ENCODE measurements around the gene LRP8. TPM values are rescaled to one million over a fixed set of nuclear protein-coding genes. Genes with fewer than 3 reads are reported as not detected.

Gene LRP8
- total RNA-seq, 1 experiment from 2014 or later, result 56.3 TPM

DNA sequence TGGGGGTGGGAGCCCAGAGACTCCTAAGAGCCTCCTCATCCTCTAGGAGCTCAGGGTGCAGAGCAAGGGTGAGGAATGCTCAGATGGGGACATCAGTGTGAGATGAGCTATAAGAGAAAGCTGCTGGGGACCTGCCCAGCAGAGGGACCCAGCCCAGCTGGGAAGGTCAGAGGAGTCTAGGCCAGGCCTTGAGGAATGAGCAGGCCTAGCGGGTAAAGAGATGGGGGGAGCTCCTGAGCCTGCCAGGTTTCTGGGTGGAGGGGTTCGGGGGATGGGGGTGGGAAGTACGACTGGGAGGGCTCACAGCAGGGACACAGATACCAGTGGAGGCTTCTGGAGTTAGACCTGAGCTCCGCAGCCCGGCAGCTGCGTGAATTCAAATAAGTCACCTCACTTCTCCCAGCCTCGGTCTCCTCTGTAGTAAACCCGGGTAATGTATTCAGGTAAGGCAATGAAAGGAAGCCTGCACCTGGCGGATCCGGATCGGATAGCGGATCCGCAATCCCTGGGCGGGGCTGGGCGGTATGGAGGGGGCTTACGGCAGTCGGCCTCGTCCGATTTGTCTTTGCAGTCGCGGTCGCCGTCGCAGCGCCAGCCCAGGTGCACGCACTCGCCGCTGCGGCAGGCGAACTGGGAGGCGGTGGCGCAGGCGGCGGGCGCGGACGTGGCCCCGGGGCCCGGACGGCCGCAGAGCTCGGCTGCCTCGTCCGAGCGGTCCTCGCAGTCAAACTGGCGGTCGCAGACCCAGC is 51.5 kb downstream of the LRP8 start:
- Histone ChIP-seq H3K27ac (ENCODE audit: low read depth, low read length) (no peak overlapping the region), H3K4me1 (ENCODE audit: control insufficient read depth in 1 of 2, insufficient read depth in 2 of 2, low read length in 2 of 2) (peaks cover 0 to 9% of the 10 kb centered on the region in 2 experiments; a peak in 1 of 4 replicates), H3K9ac (ENCODE audit: low read length) (no peak overlapping the region), H2AFZ (ENCODE audit: low read depth, low read length, poor library complexity, severe bottlenecking) (no peak overlapping the region), H3K9me2 (ENCODE audit: insufficient read depth) (no peaks in the 10 kb centered on the region), H3K27me3 (ENCODE audit: insufficient read depth, low read length) (no peaks in the 10 kb centered on the region), H4K20me1 (ENCODE audit: insufficient read depth) (no peaks in the 10 kb centered on the region), H3K9me3 (ENCODE audit: control insufficient read depth in 1 of 2, insufficient read depth in 1 of 2, low read depth in 1 of 2, low read length in 2 of 2) (no peaks in the 10 kb centered on the region), H3K4me2 (ENCODE audit: low read length) (no peak overlapping the region), H3K36me3 (ENCODE audit: control insufficient read depth in 1 of 2, insufficient read depth in 2 of 2, low read length in 2 of 2) (peaks cover 0 to 12% of the 10 kb centered on the region in 2 experiments; a peak in 2 of 4 replicates), H3K79me2 (ENCODE audit: insufficient read depth, low read length) (no peaks in the 10 kb centered on the region), H3K4me3 (replicated peaks in 1 of 2; ENCODE audit: low read depth in 1 of 2, low read length in 2 of 2) (no peak overlapping the region)
- ChIA-PET POLR2A (no interaction called here), RAD21 (ENCODE audit: low non-redundant PET in 1 of 2, low total read pairs in 2 of 2, uncharacterized antibody in 2 of 2, unreplicated experiment in 2 of 2) (no interaction called here), CTCF (interaction anchor here (0.6 kb wide), 1 partner anchor 789 kb away, joined by 3 read pairs; no protein-coding TSS in a partner anchor)
- intact Hi-C loops (cut with micrococcal nuclease), result loop anchor here (10.0 kb wide), 1 partner anchor 408 kb away; no protein-coding TSS in a partner anchor
- no peak for TF ChIP-seq ZFX (IDR thresholded peaks at IDR 0.05)
- TF ChIP-seq SP1 (IDR thresholded peaks at IDR 0.05; ENCODE audit: low read depth), result no peak
- TF ChIP-seq ZNF274 (IDR thresholded peaks at IDR 0.05; ENCODE audit: low read depth, low read length), result no peak
- TF ChIP-seq EGR1 (IDR thresholded peaks at IDR 0.05; ENCODE audit: low read depth), result no peak
- TF ChIP-seq, protein P1, sequence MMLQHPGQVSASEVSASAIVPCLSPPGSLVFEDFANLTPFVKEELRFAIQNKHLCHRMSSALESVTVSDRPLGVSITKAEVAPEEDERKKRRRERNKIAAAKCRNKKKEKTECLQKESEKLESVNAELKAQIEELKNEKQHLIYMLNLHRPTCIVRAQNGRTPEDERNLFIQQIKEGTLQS (IDR thresholded peaks at IDR 0.05), result no peak
- no peak for TF ChIP-seq RAD21 (IDR thresholded peaks at IDR 0.05; ENCODE audit: low read depth)
- no peak for TF ChIP-seq YY1 (IDR thresholded peaks at IDR 0.05; ENCODE audit: extremely low read depth, insufficient replicate concordance, low read depth, low read length)
- no peak for TF ChIP-seq POLR2A (IDR thresholded peaks at IDR 0.05; ENCODE audit: borderline replicate concordance, extremely low read depth, insufficient read depth, insufficient read length)
- TF ChIP-seq, protein P2, sequence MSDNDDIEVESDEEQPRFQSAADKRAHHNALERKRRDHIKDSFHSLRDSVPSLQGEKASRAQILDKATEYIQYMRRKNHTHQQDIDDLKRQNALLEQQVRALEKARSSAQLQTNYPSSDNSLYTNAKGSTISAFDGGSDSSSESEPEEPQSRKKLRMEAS (IDR thresholded peaks at IDR 0.05), result no peak
- no peak for TF ChIP-seq POLR2AphosphoS5 (IDR thresholded peaks at IDR 0.05; ENCODE audit: low read depth, low read length)
- TF ChIP-seq EZH2phosphoT487 (IDR thresholded peaks at IDR 0.05; ENCODE audit: borderline replicate concordance), result no peak
- no peak for TF ChIP-seq CBX3 (IDR thresholded peaks at IDR 0.05; ENCODE audit: low read depth)
- no peak for TF ChIP-seq SRF (IDR thresholded peaks at IDR 0.05; ENCODE audit: low read depth)
- no peak for TF ChIP-seq EZH2 (IDR thresholded peaks at IDR 0.05)
- no peak for TF ChIP-seq TCF7L2 (IDR thresholded peaks at IDR 0.05; ENCODE audit: borderline replicate concordance, extremely low read depth, insufficient read depth, insufficient read length)
- TF ChIP-seq, protein P3, sequence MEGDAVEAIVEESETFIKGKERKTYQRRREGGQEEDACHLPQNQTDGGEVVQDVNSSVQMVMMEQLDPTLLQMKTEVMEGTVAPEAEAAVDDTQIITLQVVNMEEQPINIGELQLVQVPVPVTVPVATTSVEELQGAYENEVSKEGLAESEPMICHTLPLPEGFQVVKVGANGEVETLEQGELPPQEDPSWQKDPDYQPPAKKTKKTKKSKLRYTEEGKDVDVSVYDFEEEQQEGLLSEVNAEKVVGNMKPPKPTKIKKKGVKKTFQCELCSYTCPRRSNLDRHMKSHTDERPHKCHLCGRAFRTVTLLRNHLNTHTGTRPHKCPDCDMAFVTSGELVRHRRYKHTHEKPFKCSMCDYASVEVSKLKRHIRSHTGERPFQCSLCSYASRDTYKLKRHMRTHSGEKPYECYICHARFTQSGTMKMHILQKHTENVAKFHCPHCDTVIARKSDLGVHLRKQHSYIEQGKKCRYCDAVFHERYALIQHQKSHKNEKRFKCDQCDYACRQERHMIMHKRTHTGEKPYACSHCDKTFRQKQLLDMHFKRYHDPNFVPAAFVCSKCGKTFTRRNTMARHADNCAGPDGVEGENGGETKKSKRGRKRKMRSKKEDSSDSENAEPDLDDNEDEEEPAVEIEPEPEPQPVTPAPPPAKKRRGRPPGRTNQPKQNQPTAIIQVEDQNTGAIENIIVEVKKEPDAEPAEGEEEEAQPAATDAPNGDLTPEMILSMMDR (IDR thresholded peaks at IDR 0.05 in 2 of 3, conservative IDR thresholded peaks at IDR 0.05 in 1 of 3; ENCODE audit: borderline replicate concordance in 1 of 3, insufficient read depth in 1 of 3, low read depth in 2 of 3, low read length in 2 of 3), result no peak
- TF ChIP-seq FOSL1 (IDR thresholded peaks at IDR 0.05; ENCODE audit: low read depth), result no peak
- ATAC-seq (no peak), DNase-seq (ENCODE audit: low read depth, low spot score) (no peak)
- no TSS peak for BruUV-seq (replicated peaks)
